IPS-18a (cell line): ENCODE results near the gene ZNF157.
"Not testable (repeated sequence)": the region's sequence is repeated elsewhere in the genome, so short reads cannot be mapped to it uniquely, and the experiment has no call there.

Source experiments
- H3K27ac ChIP-seq: one replicate; pipeline ENCODE4 v1.5.1; 2013; ENCODE audit warnings: low read length
- H3K27me3 ChIP-seq: one replicate; pipeline ENCODE4 v1.6.1; 2013; ENCODE audit warnings: mild to moderate bottlenecking, low read length; ENCODE audit not compliant: control insufficient read depth, insufficient read depth
- H3K36me3 ChIP-seq: one replicate; pipeline ENCODE4 v1.6.1; 2013; ENCODE audit warnings: low read depth, low read length; ENCODE audit not compliant: control insufficient read depth
- H3K4me1 ChIP-seq: one replicate; pipeline ENCODE4 v1.6.1; 2013; ENCODE audit warnings: low read depth, low read length; ENCODE audit not compliant: control insufficient read depth
- H3K4me3 ChIP-seq: one replicate; pipeline ENCODE4 v1.5.1; 2013; ENCODE audit warnings: low read length
- H3K9ac ChIP-seq: one replicate; pipeline ENCODE4 v1.6.1; 2013; ENCODE audit warnings: mild to moderate bottlenecking, low read length, moderate library complexity
- H3K9me3 ChIP-seq: one replicate; pipeline ENCODE4 v1.6.1; 2013; ENCODE audit warnings: low read depth, low read length; ENCODE audit not compliant: control insufficient read depth

The ZNF157 gene

GRCh38 chrX:47380268-47380667, 9.9 kb downstream of the ZNF157 start:
- Histone ChIP-seq H3K9ac (no peak overlapping the region), H3K36me3 (no peaks in the 10 kb centered on the region), H3K4me3 (no peak overlapping the region), H3K27me3 (no peaks in the 10 kb centered on the region), H3K9me3 (peaks cover 11% of the 10 kb centered on the region), H3K27ac (no peak overlapping the region), H3K4me1 (peaks cover 5% of the 10 kb centered on the region)

DNA sequence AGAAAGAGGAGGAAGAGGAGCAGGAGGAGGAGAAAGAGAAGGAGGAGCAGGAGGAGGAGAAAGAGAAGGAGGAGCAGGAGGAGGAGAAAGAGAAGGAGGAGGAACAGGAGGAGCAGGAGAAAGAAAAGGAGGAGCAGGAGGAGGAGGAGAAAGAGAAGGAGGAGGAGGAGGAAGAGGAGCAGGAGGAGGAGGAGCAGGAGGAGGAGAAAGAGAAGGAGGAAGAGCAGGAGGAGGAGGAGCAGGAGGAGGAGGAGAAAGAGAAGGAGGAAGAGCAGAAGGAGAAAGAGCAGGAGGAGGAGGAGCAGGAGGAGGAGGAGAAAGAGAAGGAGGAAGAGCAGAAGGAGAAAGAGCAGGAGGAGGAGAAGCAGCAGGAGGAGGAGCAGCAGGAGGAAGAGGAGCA, 10.5 kb downstream of the ZNF157 start:
- not testable (repeated sequence) for H3K36me3 ChIP-seq

GRCh38 chrX:47384502-47384901, 14.1 kb downstream of the ZNF157 start:
- Histone ChIP-seq H3K9ac (no peak overlapping the region), H3K4me3 (no peak overlapping the region), H3K36me3 (no peaks in the 10 kb centered on the region), H3K4me1 (peaks cover 5% of the 10 kb centered on the region), H3K27ac (no peak overlapping the region), H3K27me3 (no peaks in the 10 kb centered on the region), H3K9me3 (peaks cover 8% of the 10 kb centered on the region)

More for the DNA sequence above, 10.5 kb downstream of the ZNF157 start:
- not testable (repeated sequence) for H3K4me3 ChIP-seq, H3K4me1 ChIP-seq, H3K27ac ChIP-seq, H3K9ac ChIP-seq, H3K27me3 ChIP-seq
- H3K9me3 ChIP-seq: peaks cover 11% of the 10 kb centered on the region

- H3K36me3 ChIP-seq: no peaks in the 10 kb centered on the region
- peaks cover 2% of the 10 kb centered on the region for H3K9me3 ChIP-seq
- no peak overlapping the region for H3K27ac ChIP-seq
- no peaks in the 10 kb centered on the region for H3K4me1 ChIP-seq
- no peak overlapping the region for H3K9ac ChIP-seq
- no peak overlapping the region for H3K4me3 ChIP-seq
- no peaks in the 10 kb centered on the region for H3K27me3 ChIP-seq
These were observed 20.4 kb downstream of the ZNF157 start for GRCh38 chrX:47390780-47391179.

DNA sequence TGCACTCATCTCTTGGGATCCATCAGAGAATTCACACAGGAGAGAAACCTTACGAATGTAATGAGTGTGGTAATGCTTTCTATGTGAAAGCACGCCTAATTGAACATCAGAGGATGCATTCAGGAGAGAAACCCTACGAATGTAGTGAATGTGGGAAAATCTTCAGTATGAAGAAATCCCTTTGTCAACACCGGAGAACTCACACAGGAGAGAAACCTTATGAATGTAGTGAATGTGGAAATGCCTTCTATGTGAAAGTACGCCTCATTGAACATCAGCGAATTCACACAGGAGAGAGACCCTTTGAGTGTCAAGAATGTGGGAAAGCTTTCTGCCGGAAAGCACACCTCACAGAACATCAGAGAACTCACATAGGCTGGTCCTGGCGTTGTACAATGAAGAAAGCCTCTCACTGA, 42.8 kb downstream of the ZNF157 start:
- no peaks in the 10 kb centered on the region for H3K4me1 ChIP-seq
- H3K27ac ChIP-seq: no peak overlapping the region
- H3K27me3 ChIP-seq: no peaks in the 10 kb centered on the region
- H3K4me3 ChIP-seq: no peak overlapping the region
- H3K9ac ChIP-seq: no peak overlapping the region
- no peaks in the 10 kb centered on the region for H3K36me3 ChIP-seq
- H3K9me3 ChIP-seq: peaks cover 42% of the 10 kb centered on the region

DNA sequence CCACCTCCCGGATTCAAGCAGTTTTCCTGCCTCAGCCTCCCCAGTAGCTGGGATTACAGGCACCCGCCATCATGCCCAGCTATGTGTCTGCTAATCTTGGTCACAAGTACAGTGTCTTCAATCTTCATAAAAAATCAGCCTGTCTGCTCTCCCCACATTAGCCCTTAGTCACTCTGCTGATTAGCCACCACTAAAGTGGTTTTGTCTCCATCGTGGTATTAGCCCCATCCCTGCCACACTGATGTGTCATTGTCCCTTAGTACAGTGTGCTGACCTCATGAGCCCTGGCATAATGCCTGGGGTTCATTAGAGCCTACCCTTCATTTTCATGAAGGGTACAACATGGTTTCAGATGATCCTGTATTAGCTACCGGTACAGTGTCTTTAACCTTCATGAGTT, 49.9 kb downstream of the ZNF157 start:
- H3K9me3 ChIP-seq: peaks cover 16% of the 10 kb centered on the region
- H3K27ac ChIP-seq: no peak overlapping the region
- no peak overlapping the region for H3K4me3 ChIP-seq
- no peaks in the 10 kb centered on the region for H3K27me3 ChIP-seq
- H3K36me3 ChIP-seq: no peaks in the 10 kb centered on the region
- no peak overlapping the region for H3K9ac ChIP-seq
- H3K4me1 ChIP-seq: no peaks in the 10 kb centered on the region

DNA sequence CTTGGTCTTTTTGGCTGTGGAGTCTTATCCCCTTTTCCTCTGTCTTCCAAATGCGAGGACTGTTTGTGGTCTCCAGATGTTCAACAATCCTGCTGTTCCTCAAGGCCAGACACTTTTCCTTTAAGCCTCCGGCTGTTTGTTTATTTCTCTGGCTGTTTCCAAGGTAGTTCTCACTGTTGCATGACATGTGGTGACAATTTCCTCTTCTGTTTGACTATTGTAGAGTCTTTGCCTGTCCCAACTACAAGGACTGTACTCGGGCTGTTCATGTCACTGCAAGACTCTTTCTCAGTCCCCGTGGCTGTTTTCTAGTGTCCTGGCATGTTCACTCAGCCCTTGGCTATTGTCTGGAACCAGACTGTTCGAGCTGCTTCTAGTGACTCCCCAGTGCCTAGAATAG, 50.6 kb downstream of the ZNF157 start:
- H3K27ac ChIP-seq: no peak overlapping the region
- no peaks in the 10 kb centered on the region for H3K36me3 ChIP-seq
- no peaks in the 10 kb centered on the region for H3K27me3 ChIP-seq
- no peak overlapping the region for H3K4me3 ChIP-seq
- no peak overlapping the region for H3K9ac ChIP-seq
- peaks cover 12% of the 10 kb centered on the region for H3K9me3 ChIP-seq
- H3K4me1 ChIP-seq: no peaks in the 10 kb centered on the region

DNA sequence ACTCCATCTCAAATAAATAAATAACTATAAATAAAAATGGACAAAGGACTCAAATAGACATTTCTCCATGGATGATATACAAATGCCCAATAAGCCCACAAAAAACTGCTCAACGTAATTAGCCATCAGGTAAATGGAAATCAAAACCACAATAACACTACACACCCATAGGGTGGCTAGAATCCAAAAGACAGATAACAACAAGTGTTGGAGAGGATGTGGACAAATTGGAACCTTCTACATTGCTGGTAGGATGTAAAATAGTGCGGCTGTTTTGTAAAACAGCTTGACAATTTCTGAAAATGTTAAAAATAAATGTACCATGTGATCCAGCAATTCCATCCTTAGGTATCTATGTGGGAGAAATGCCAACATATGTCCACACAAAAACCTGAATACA, 52.1 kb downstream of the ZNF157 start:
- Histone ChIP-seq H3K36me3 (no peaks in the 10 kb centered on the region), H3K27ac (no peak overlapping the region), H3K4me3 (no peak overlapping the region), H3K9ac (no peak overlapping the region), H3K27me3 (no peaks in the 10 kb centered on the region), H3K4me1 (no peaks in the 10 kb centered on the region), H3K9me3 (peaks cover 8% of the 10 kb centered on the region)

GRCh38 chrX:47430925-47431324, 60.5 kb downstream of the ZNF157 start:
- no peaks in the 10 kb centered on the region for H3K4me1 ChIP-seq
- no peak overlapping the region for H3K9ac ChIP-seq
- no peak overlapping the region for H3K4me3 ChIP-seq
- H3K27ac ChIP-seq: no peak overlapping the region
- H3K27me3 ChIP-seq: no peaks in the 10 kb centered on the region
- H3K36me3 ChIP-seq: no peaks in the 10 kb centered on the region
- no peaks in the 10 kb centered on the region for H3K9me3 ChIP-seq

DNA sequence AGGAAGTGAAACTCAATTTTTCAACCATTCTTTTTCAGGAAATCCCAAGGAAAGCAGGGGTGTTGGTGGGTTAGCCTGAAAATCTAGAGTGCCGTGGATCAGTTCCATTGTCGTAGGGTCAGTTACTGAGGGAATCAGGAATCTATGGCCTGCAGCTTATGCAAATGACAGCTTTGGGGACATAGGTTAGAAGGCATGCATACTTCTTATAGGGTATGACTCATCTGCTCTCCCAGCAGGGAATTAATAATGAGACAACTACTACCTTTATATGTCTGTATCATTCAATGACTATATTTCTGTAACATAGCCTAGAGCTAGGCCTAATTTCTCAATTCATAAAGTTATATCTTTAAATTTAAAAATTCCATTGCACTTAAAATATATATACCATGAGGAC, 76.1 kb downstream of the ZNF157 start:
- no peak overlapping the region for H3K4me3 ChIP-seq
- no peaks in the 10 kb centered on the region for H3K36me3 ChIP-seq
- peaks cover 48% of the 10 kb centered on the region for H3K9me3 ChIP-seq
- no peak overlapping the region for H3K9ac ChIP-seq
- no peak overlapping the region for H3K27ac ChIP-seq
- no peaks in the 10 kb centered on the region for H3K4me1 ChIP-seq
- no peaks in the 10 kb centered on the region for H3K27me3 ChIP-seq

DNA sequence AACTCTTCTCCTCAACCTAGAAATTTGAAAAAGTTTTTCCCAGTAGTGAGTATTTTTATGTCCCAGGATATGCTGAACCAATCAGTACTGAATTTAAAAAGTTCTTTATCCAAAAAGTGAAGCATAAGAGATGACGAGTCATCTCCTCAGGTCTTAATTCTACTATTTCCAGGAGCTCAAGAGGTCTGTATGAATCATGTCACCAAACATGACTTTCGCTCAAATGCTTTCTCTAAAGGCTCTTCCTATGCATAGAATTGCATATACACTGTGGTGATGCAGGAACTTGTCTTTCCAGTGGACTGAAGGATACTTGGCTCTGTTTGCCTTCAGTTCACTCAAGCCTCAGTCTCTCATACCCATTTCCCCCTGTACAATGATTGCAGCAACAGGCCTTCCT, 76.6 kb downstream of the ZNF157 start:
- Histone ChIP-seq H3K4me3 (no peak overlapping the region), H3K27me3 (no peaks in the 10 kb centered on the region), H3K27ac (no peak overlapping the region), H3K9ac (no peak overlapping the region), H3K4me1 (no peaks in the 10 kb centered on the region), H3K36me3 (no peaks in the 10 kb centered on the region), H3K9me3 (peaks cover 48% of the 10 kb centered on the region)

DNA sequence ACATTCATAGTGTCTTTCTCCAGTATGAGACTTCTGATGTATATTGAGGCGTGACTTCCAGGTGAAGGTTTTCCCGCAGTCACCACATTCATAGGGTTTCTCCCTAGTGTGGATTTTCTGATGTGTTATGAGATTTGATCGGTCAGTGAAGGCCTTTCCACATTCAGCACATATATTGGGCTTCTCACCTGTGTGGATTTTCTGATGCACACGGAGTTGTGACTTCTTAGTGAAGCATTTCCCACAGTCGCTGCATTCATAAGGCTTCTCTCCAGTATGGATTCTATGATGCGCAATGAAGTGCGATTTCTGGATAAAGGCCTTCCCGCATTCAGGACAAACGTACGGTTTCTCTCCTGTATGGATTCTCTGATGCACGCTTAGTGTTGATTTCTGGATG, 77.2 kb downstream of the ZNF157 start:
- H3K4me3 ChIP-seq: no peak overlapping the region
- no peak overlapping the region for H3K27ac ChIP-seq
- H3K27me3 ChIP-seq: no peaks in the 10 kb centered on the region
- no peaks in the 10 kb centered on the region for H3K36me3 ChIP-seq
- peaks cover 48% of the 10 kb centered on the region for H3K9me3 ChIP-seq
- H3K9ac ChIP-seq: no peak overlapping the region
- no peaks in the 10 kb centered on the region for H3K4me1 ChIP-seq
